ENCODE results near the gene ERVK3-1. TPM values are rescaled to one million over a fixed set of nuclear protein-coding genes. Genes with fewer than 3 reads are reported as not detected.

The ERVK3-1 gene
- total and polyA plus RNA-seq, 3 donors from 2014 or later: 34.0 to 58.5 (median 48.9) TPM

DNA sequence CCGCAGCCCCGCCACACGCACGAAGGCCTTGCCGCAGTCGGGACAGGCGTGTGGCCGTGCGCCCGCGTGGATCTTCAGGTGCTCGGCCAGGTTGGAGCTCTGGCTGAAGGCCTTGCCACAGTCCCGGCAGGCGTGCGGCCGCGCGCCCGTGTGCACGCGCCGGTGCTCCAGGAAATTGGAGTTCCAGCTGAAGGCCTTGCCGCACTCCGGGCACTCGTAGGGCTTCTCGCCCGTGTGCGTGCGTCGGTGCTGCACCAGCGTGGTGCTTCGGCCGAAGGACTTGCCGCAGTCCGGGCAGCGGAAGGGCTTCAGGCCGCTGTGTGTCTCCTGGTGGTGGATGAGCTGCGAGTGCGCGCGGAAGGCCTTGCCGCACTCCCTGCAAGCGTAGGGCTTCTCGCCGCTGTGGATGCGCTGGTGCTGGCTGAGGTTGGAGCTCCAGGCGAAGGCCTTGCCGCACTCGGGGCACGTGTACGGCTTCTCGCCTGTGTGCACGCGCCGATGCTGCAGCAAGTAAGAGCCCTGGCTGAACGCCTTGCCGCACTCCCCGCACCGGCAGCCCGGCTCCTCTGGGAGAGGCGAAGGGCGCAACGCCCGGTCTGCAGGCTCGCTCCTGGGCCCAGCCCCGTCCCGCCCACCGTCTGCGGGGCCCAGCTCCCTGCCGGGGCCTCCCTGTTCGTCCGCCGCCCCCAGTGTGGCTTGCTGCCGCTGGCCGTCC is 51.7 kb downstream of the ERVK3-1 start:
- intact Hi-C loops (cut with DNase I; ENCODE audit: low total_unique reads): no loop called here
- no peak for DNase-seq
- Histone ChIP-seq H3K27me3 (no peaks in the 10 kb centered on the region), H3K9me3 (no peaks in the 10 kb centered on the region), H3K4me1 (no peaks in the 10 kb centered on the region), H3K36me3 (ENCODE audit: low read depth, missing control alignments) (no peaks in the 10 kb centered on the region), H3K27ac (no peak overlapping the region), H3K4me3 (peak overlapping the region; percentile 26 to 49)
- TF ChIP-seq, protein P1, sequence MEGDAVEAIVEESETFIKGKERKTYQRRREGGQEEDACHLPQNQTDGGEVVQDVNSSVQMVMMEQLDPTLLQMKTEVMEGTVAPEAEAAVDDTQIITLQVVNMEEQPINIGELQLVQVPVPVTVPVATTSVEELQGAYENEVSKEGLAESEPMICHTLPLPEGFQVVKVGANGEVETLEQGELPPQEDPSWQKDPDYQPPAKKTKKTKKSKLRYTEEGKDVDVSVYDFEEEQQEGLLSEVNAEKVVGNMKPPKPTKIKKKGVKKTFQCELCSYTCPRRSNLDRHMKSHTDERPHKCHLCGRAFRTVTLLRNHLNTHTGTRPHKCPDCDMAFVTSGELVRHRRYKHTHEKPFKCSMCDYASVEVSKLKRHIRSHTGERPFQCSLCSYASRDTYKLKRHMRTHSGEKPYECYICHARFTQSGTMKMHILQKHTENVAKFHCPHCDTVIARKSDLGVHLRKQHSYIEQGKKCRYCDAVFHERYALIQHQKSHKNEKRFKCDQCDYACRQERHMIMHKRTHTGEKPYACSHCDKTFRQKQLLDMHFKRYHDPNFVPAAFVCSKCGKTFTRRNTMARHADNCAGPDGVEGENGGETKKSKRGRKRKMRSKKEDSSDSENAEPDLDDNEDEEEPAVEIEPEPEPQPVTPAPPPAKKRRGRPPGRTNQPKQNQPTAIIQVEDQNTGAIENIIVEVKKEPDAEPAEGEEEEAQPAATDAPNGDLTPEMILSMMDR (IDR thresholded peaks at IDR 0.05): no peak
- TF ChIP-seq POLR2A (IDR thresholded peaks at IDR 0.05): no peak
- WGBS, 2 donors: 7 to 30% methylated on average over 3 to 16 of the region's 75 CpGs

DNA sequence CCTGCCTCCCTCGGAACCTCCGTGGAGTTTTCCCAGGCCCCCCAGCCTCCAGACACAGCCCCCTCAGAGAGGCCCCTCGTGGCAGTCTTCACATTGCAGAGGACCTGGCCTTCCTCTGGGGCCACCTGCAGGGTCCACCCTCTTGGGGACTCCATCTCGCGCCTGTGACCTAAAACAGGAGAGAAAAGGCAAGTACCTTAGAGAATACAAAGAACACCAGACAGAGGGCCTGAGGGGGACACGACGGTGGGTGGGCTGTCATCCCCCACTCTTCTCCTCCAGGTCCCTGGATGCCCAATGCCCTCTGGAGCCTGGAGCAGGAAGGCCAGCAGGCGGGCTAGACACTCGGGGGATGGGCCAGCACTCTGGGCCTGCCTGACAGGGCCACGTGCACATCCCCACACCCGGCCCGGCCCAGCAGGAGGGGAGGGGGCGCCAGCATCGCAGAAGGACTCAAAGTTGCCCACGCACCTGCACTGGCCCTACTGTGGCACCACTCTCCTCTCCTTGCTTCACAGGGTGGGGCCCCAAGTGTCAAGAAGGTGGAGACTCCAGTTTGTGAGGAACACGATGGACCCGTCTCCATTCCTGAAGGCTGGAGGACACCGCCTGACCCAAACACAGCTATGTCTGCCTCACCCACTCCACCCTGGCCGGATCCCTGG is 52.4 kb downstream of the ERVK3-1 start:
- H3K9me3 ChIP-seq: no peaks in the 10 kb centered on the region
- no peaks in the 10 kb centered on the region for H3K4me1 ChIP-seq
- H3K27ac ChIP-seq: no peak overlapping the region
- WGBS, 2 donors: 56 to 58% methylated on average over 13 to 18 of the region's 19 CpGs
- intact Hi-C loops (cut with DNase I; ENCODE audit: low total_unique reads): no loop called here
- H3K36me3 ChIP-seq (ENCODE audit: low read depth, missing control alignments): no peaks in the 10 kb centered on the region
- TF ChIP-seq, protein P1 (IDR thresholded peaks at IDR 0.05): no peak
- no peak for TF ChIP-seq POLR2A (IDR thresholded peaks at IDR 0.05)
- no peak for DNase-seq
- H3K27me3 ChIP-seq: no peaks in the 10 kb centered on the region
- H3K4me3 ChIP-seq: peak overlapping the region; percentile 26 to 49

DNA sequence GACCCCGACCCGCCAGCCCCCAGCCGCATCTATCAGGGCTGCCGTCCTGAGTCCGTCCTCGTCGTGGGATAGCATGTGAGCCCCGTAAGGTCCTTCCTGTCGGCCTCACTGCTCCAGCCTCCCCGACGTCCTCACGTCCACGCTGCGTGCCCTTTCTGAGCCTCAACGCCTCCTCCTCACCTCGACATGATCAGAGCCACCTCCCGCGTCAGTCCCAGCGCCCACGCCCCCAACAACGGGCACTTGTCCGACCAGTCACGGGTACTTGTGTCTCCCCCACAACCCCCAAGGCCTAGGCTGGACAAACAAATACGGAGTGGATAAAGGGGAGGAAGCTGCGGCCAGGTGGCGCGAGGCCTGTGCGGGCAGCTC is 56.7 kb downstream of the ERVK3-1 start:
- WGBS, 2 donors: 2 to 5% methylated on average over 20 to 28 of the region's 28 CpGs
- intact Hi-C loops (cut with DNase I; ENCODE audit: low total_unique reads): no loop called here
- no peaks in the 10 kb centered on the region for H3K9me3 ChIP-seq
- peak overlapping the region; percentile 87 to 88 for H3K27ac ChIP-seq
- no peaks in the 10 kb centered on the region for H3K4me1 ChIP-seq
- no peaks in the 10 kb centered on the region for H3K27me3 ChIP-seq
- TF ChIP-seq, protein P1 (IDR thresholded peaks at IDR 0.05): no peak
- H3K36me3 ChIP-seq (ENCODE audit: low read depth, missing control alignments): no peaks in the 10 kb centered on the region
- peak; percentile 63 for DNase-seq
- H3K4me3 ChIP-seq: peak overlapping the region; percentile 75 to 89

- DNase-seq: peak; percentile 98
Observed at GRCh38 chr19:58362272-58362994, 57.3 kb downstream of the ERVK3-1 start, which contains the start of gene ZNF497. ZNF497 (minus strand) TSS chr19:58362751; CDS start chr19:58357635, 5,116 bp downstream.

More at GRCh38 chr19:58362272-58362994, 57.3 kb downstream of the ERVK3-1 start, which contains the start of gene ZNF497:
- TF ChIP-seq, protein P1 (IDR thresholded peaks at IDR 0.05): peak in 1 of 3 experiments; percentile 19
- no peak for TF ChIP-seq POLR2A (IDR thresholded peaks at IDR 0.05)
- no peaks in the 10 kb centered on the region for H3K27me3 ChIP-seq
- peak within 1 kb of the TSS; percentile 75 to 89 for H3K4me3 ChIP-seq
- no peaks in the 10 kb centered on the region for H3K9me3 ChIP-seq
- WGBS, 2 donors: 0% methylated on average over 11 to 62 of the region's 74 CpGs
- intact Hi-C loops (cut with DNase I; ENCODE audit: low total_unique reads): no loop called here
- H3K4me1 ChIP-seq: no peaks in the 10 kb centered on the region
- H3K36me3 ChIP-seq (ENCODE audit: low read depth, missing control alignments): no peaks in the 10 kb centered on the region
- H3K27ac ChIP-seq: peak within 1 kb of the TSS; percentile 87 to 88

Data from testis (tissue), 3 donors.